Measurements from ENCODE around the gene MYO7B.

Gene MYO7B

DNA sequence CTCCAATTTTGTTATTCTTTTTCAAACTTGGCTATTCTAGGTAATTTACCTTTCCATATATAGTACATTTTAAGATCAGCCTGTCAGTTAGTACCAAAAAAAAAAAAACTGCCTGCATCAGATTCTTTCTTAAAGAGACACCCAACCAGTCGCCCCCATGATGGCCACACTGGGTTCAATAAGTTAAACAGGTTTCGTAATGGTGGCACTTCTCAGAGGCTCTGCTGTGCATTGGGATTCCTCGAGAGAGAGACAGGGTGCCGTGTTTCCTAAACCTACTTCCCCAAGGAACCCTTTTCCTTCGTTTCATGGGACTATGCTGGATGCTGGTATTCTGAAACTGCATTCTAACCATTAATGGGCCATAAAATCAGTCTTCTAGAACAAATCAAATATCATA, 37.4 kb downstream of the MYO7B start:
- DNase-seq: no peak

GRCh38 chr2:127573298-127573697, 37.8 kb downstream of the MYO7B start:
- DNase-seq: no peak

GRCh38 chr2:127573771-127574170, 38.3 kb downstream of the MYO7B start:
- DNase-seq: no peak

DNA sequence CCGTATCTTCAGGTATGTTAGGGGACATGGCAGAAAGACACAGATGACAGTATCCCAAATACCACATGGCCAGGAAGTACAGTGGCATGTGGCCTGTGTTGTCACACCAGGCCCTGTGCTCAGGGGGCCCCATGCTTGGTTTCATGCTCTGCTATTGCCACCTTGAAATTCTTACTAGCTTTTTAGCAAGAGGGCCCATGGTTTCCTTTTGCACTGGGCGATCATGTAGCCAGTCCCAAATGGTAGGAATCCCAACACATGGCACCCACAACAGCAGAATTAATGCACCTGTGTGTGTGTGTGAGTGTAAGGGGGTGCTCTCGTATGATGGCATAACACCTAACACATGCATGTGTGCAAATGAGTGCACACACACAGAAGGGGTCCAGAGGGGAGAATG, 39.2 kb downstream of the MYO7B start:
- no peak for DNase-seq

DNA sequence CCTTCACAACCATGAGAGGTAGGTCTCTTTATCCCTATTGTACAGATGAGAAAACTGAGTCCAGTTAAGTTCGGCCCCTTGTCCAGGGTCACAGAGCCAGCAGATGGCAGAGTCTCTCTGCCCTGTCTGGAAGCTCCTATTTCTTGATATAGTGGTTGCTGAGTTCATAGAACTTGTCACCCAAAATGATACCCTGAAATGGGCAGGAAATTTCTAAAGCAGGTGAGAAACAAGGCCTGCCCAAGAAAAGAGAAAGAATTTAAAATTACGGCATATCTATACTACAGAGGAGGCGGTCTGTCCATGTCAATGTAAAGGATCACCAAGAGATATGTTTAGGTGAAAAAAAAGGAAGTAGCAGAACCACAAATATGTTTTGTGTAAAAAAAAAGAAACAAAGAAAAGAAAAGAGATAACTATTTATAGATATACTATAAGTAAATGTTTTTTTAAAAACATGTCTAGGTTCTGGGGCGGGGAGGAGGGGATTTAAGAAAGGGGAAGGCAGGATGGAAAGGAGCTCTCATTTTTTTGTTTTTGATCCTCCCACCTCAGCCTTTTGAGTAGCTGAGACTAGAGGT, 39.8 kb downstream of the MYO7B start:
- DNase-seq: no peak

- DNase-seq: no peak
Observed at GRCh38 chr2:127575941-127576432, 40.5 kb downstream of the MYO7B start.

- DNase-seq: peak in 23 of 58 donors; percentile 12 to 68 (median 42)
Observed at GRCh38 chr2:127576433-127577207, 41.1 kb downstream of the MYO7B start.

GRCh38 chr2:127577208-127577475, 41.7 kb downstream of the MYO7B start:
- no peak for DNase-seq

GRCh38 chr2:127577503-127577902, 42.0 kb downstream of the MYO7B start:
- no peak for DNase-seq

GRCh38 chr2:127577973-127578372, 42.5 kb downstream of the MYO7B start:
- DNase-seq: no peak

- no peak for DNase-seq
Observed at GRCh38 chr2:127578411-127578810, 42.9 kb downstream of the MYO7B start.

DNA sequence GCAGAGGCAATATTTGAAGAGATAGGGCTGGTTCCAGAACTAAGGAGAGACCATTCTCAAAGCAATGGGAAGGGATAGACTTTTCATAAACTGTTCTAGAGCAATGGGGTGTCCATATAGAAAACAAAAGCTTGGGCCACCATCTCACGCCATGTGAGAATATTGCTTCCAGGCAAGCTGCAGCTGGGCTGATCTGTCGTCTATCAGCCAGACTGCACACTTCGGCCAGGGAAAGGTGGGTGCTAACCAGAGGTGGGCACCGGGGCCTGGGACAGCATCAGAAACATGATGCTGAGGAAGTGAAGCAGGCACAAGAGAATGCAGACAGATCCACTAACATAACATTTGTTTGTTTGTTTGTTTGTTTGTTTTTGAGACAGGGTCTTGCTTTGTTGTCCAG, 43.7 kb downstream of the MYO7B start:
- no peak for DNase-seq

DNA sequence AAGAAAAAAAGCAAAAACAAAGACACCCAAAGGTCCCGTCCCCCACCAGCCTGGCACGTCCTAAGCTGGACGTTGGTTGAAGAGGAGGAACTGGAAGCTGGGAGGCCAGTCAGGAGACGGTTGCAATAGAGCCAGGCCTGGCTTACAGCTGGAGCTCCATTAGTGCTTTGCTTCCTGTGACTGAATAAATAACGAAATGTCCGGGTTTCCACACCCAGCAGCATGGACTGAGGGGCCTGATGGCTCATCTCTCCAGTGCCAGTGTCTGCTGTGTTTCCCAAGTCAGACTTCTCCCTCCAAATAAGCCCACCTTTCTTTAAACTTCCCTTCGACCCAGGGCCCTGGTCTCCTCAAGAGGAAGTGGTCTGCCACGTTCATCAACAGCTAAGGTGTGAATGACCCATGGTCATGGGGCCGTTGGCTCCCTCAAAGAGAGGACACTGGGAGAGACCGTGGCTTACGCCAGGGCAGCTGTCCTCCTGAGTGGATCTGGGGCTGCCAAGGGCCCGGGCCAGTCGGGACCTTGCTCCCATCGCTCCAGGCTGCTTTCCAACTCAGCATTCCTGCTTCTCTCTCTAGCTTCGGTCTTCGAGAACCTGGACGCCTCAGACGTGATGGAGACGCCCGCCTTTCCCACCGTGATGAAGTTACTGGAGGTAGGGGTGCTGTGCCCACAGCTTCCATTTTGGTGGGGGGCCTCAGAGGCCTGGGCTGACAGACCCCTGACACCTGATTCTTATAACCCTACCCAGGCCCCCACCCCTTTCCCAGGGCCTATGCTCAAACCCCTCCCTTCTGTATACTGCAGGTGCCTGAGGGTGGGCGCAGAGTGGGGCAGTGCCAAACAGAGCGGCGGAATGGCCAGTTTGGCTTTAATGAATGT, 44.9 kb downstream of the MYO7B start:
- DNase-seq: no peak

- DNase-seq: no peak
Observed at GRCh38 chr2:127581050-127581345, 45.5 kb downstream of the MYO7B start.

- no peak for DNase-seq
Observed at GRCh38 chr2:127581516-127582490, 46.3 kb downstream of the MYO7B start.

DNA sequence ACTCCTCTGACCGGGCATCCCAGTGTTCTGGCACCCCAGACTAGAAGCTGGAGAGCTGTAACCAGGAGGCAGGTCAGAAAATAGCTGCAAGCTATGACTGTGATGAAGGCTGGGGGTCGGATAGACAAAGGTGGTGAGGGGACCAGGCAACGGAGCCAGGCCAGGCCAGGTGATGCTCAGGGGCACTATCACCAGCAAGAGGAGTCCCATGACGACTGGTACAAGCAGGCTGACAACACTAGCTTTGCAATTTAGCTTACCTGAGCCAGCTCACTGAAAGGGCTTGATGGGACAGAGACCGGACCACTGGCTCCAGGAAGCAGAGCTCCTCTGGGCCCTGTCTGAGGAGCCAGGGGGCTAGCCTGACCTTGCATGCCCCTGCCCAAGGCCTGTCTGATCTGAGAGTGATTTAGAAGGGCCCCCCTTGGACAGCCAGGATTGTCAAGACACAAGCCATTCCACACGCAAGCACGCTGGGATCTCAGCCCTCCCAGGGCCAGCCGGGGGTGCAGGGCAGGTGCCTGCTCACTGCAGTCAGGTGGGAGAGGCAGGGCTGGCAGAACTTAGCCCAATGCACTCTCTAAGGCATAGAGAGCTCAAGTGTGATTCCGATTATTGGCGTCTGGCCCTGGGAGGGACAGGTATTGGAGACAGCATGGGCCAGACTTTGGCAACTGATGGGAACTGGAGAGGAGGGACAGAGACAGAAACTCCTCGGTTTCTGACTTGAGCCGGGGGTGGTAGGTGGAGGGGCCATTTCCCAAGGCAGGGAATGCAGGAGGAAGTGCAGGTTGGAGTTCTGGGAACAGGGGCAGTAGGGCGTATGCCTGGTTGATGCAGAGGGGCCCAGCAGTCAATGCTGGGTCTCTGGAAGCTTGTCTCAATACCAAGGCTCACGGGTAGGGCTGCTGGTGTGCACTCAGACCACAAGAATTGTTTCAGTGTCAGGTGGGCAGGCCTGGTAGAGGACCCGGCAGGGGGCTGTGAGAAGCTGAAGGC, 47.7 kb downstream of the MYO7B start:
- DNase-seq: no peak

DNA sequence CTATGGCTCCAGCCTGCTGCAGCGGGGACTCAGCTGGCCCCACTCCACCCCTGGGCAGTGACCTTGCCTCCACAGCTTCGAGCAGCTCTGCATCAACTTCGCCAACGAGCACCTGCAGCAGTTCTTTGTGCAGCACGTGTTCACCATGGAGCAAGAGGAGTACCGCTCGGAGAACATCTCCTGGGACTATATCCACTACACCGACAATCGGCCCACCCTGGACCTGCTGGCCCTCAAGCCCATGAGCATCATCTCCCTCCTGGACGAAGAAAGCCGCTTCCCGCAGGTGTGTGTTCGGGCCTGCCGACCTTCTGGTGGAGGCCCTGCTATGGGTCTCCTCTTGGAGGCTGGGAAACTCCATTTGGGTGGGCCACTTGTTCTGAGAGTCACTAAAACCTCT, 48.6 kb downstream of the MYO7B start:
- no peak for DNase-seq

- DNase-seq: no peak
Observed at GRCh38 chr2:127584516-127585033, 49.1 kb downstream of the MYO7B start.

DNA sequence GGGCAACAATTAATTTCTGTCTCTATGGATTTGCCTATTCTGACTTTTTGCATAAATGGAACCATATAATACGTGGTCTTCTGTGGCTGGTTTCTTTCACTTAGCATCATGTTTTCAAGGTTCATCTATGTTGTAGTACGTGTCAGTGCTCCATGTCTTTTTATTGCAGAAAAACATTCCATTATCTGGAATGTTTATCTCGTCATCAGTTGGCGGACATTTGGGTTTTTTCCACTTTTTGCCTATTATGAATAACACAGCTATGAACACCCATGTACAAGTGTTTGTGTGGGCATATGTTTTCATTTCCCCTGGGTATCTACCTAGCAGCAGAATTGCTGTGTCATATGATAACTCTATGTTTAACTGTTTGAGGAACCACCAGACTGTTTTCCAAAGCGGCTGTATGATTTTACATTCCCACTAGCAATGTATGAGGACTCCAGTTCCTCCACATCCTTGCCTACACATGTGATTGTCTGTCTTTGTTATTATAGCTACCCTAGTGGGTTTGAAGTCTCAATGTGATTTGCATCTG, 49.9 kb downstream of the MYO7B start:
- no peak for DNase-seq
